DOHH2 (cell line): ENCODE data around the gene ADM5.

Source experiments
- CTCF ChIP-seq: fragments of 200-600 bp; sonication (generic); IDR thresholded peaks from one replicate; pipeline ENCODE4 v1.5.1; 2014; ENCODE audit warnings: antibody characterized with exemption, mild to moderate bottlenecking, low read depth, low read length; ENCODE audit not compliant: poor library complexity, severe bottlenecking
- EZH2phosphoT487 ChIP-seq: fragments of 200-600 bp; sonication (generic); IDR thresholded peaks from 2 replicates; pipeline ENCODE4 v1.6.1; 2017; ENCODE audit warnings: borderline replicate concordance, mild to moderate bottlenecking, antibody characterized with exemption, low read length, moderate library complexity, mixed read lengths

GRCh38 chr19:49656456-49657109, 32.8 kb upstream of the ADM5 start:
- no peak for TF ChIP-seq CTCF
- TF ChIP-seq EZH2phosphoT487: no peak
